ENCODE data around the gene TMEM132A. TPM values are rescaled to one million over a fixed set of nuclear protein-coding genes. Genes with fewer than 3 reads are reported as not detected.

Gene TMEM132A
- total and polyA plus RNA-seq, 2 of the 13 experiments (the other 11 are each of a cell fraction or from before 2014, with no cell fraction given), result 11.1 to 32.9 TPM

GRCh38 chr11:60970890-60971289 lies 46.6 kb downstream of the TMEM132A start:
- Histone ChIP-seq H3K4me3 (replicated peaks in 1 of 3; ENCODE audit: insufficient read depth in 1 of 3, low read depth in 2 of 3, low read length in 3 of 3) (no peak overlapping the region), H3K79me2 (ENCODE audit: insufficient read depth, low read length) (no peaks in the 10 kb centered on the region), H3K9me3 (ENCODE audit: low read length) (no peaks in the 10 kb centered on the region), H3K27ac (ENCODE audit: extremely low read length, insufficient read depth, low read length) (no peak overlapping the region), H3K9ac (ENCODE audit: insufficient read depth, low read depth, low read length) (no peak overlapping the region), H2AFZ (ENCODE audit: low read length) (no peak overlapping the region), H3K27me3 (ENCODE audit: control insufficient read depth in 1 of 2, insufficient read depth in 2 of 2, low read length in 2 of 2) (peaks cover 7 to 61% of the 10 kb centered on the region in 2 experiments; a peak in 4 of 5 replicates), H3K4me2 (ENCODE audit: low read depth, low read length) (no peak overlapping the region), H4K20me1 (ENCODE audit: insufficient read depth, low read length) (no peaks in the 10 kb centered on the region), H3K36me3 (replicated peaks in 1 of 2; ENCODE audit: control insufficient read depth in 1 of 2, insufficient read depth in 2 of 2, low read length in 2 of 2) (no peaks in the 10 kb centered on the region; a peak in 1 of 5 replicates), H3K4me1 (ENCODE audit: insufficient read depth, low read length) (no peaks in the 10 kb centered on the region)
- ATAC-seq, result no peak
- WGBS (ENCODE audit: low lambda C conversion rate), result 10% methylated on average over 4 of the region's 5 CpGs
- FAIRE-seq, result no peak
- BruUV-seq (replicated peaks), result no TSS peak
- no peak for DNase-seq (ENCODE audit: low spot score)
- TF ChIP-seq KAT7 (CRISPR knock-in tag; IDR thresholded peaks at IDR 0.05; ENCODE audit: borderline replicate concordance) (no peak), RXRA (CRISPR knock-in tag; IDR thresholded peaks at IDR 0.05) (no peak), ZNF790 (CRISPR knock-in tag; IDR thresholded peaks at IDR 0.05; ENCODE audit: borderline replicate concordance) (no peak), ZBTB42 (CRISPR knock-in tag; IDR thresholded peaks at IDR 0.05) (no peak), GABPB1 (CRISPR knock-in tag; IDR thresholded peaks at IDR 0.05) (no peak), ZNF574 (CRISPR knock-in tag; IDR thresholded peaks at IDR 0.05) (no peak), JDP2 (CRISPR knock-in tag; IDR thresholded peaks at IDR 0.05; ENCODE audit: borderline replicate concordance) (no peak), SKI (IDR thresholded peaks at IDR 0.05; ENCODE audit: partially characterized antibody) (no peak), ARID2 (CRISPR knock-in tag; IDR thresholded peaks at IDR 0.05; ENCODE audit: borderline replicate concordance) (no peak), ZNF83 (CRISPR knock-in tag; IDR thresholded peaks at IDR 0.05; ENCODE audit: borderline replicate concordance) (no peak), NCOA5 (CRISPR knock-in tag; IDR thresholded peaks at IDR 0.05) (no peak)
- TF ChIP-seq, protein P1, sequence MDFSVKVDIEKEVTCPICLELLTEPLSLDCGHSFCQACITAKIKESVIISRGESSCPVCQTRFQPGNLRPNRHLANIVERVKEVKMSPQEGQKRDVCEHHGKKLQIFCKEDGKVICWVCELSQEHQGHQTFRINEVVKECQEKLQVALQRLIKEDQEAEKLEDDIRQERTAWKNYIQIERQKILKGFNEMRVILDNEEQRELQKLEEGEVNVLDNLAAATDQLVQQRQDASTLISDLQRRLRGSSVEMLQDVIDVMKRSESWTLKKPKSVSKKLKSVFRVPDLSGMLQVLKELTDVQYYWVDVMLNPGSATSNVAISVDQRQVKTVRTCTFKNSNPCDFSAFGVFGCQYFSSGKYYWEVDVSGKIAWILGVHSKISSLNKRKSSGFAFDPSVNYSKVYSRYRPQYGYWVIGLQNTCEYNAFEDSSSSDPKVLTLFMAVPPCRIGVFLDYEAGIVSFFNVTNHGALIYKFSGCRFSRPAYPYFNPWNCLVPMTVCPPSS (IDR thresholded peaks at IDR 0.05), result no peak
- TF ChIP-seq, protein P2, sequence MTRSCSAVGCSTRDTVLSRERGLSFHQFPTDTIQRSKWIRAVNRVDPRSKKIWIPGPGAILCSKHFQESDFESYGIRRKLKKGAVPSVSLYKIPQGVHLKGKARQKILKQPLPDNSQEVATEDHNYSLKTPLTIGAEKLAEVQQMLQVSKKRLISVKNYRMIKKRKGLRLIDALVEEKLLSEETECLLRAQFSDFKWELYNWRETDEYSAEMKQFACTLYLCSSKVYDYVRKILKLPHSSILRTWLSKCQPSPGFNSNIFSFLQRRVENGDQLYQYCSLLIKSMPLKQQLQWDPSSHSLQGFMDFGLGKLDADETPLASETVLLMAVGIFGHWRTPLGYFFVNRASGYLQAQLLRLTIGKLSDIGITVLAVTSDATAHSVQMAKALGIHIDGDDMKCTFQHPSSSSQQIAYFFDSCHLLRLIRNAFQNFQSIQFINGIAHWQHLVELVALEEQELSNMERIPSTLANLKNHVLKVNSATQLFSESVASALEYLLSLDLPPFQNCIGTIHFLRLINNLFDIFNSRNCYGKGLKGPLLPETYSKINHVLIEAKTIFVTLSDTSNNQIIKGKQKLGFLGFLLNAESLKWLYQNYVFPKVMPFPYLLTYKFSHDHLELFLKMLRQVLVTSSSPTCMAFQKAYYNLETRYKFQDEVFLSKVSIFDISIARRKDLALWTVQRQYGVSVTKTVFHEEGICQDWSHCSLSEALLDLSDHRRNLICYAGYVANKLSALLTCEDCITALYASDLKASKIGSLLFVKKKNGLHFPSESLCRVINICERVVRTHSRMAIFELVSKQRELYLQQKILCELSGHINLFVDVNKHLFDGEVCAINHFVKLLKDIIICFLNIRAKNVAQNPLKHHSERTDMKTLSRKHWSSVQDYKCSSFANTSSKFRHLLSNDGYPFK (CRISPR knock-in tag; IDR thresholded peaks at IDR 0.05; ENCODE audit: borderline replicate concordance), result no peak
- TF ChIP-seq, protein P3, sequence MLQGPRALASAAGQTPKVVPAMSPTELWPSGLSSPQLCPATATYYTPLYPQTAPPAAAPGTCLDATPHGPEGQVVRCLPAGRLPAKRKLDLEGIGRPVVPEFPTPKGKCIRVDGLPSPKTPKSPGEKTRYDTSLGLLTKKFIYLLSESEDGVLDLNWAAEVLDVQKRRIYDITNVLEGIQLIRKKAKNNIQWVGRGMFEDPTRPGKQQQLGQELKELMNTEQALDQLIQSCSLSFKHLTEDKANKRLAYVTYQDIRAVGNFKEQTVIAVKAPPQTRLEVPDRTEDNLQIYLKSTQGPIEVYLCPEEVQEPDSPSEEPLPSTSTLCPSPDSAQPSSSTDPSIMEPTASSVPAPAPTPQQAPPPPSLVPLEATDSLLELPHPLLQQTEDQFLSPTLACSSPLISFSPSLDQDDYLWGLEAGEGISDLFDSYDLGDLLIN (CRISPR knock-in tag; IDR thresholded peaks at IDR 0.05; ENCODE audit: borderline replicate concordance), result no peak
- POLR2A ChIA-PET, result no interaction called here
- intact Hi-C loops (cut with micrococcal nuclease; ENCODE audit: unreplicated experiment) (loop anchor here (1.0 kb wide), 1 partner anchor 202 kb away; no protein-coding TSS in a partner anchor), in situ Hi-C loops (cut with HindIII; ENCODE audit: extremely low pct_ligation_motif_present, low pct_unique_long_range_greater_than_20kb) (no loop called here)
- CTCF ChIA-PET (ENCODE audit: low intra/inter-chr PET ratio, low total read pairs), result interaction anchor here (0.8 to 3.1 kb wide), 3 partner anchors 159 to 217 kb away, joined by 5 to 11 read pairs (median 8); no protein-coding TSS in a partner anchor
